OCI-LY3 (cell line): ENCODE data around the gene ZNF17.
A peak's percentile ranks its signal among the peaks of the same experiment; 100 is the strongest.

ENCODE experiments used
- H2AFZ ChIP-seq: fragments of 200-600, 300-600 bp; shearing (Covaris generic); 2 replicates; pipeline ENCODE4 v1.6.0; 2014; ENCODE audit warnings: antibody characterized with exemption, low read depth, low read length
- H3K27ac ChIP-seq: fragments of 200-600, 300-600 bp; sonication (generic); 2 replicates; pipeline ENCODE4 v1.5.1; 2014; ENCODE audit warnings: mild to moderate bottlenecking, low read length, moderate library complexity, mixed read lengths
- H3K27me3 ChIP-seq: fragments of 200-600, 300-600 bp; sonication (generic); 2 replicates; pipeline ENCODE4 v1.6.1; 2014; ENCODE audit warnings: low read depth, low read length, mixed read lengths
- H3K36me3 ChIP-seq: fragments of 200-600, 300-600 bp; sonication (generic); replicated peaks from 2 replicates; pipeline ENCODE3; 2014; ENCODE audit warnings: low read depth, low read length, mixed read lengths
- H3K4me1 ChIP-seq: fragments of 300-600, 200-600 bp; sonication (generic); 2 replicates; pipeline ENCODE4 v1.6.1; 2014; ENCODE audit warnings: low read length, mixed read lengths
- H3K4me2 ChIP-seq: fragments of 200-600, 300-600 bp; sonication (generic); 2 replicates; pipeline ENCODE4 v1.6.1; 2014; ENCODE audit warnings: low read length, mixed read lengths
- H3K4me3 ChIP-seq: fragments of 300-600, 200-600 bp; sonication (generic); 2 replicates; pipeline ENCODE4 v1.5.1; 2014; ENCODE audit warnings: antibody characterized with exemption, mild to moderate bottlenecking, low read length, moderate library complexity
- H3K79me2 ChIP-seq: fragments of 300-600, 200-600 bp; shearing (Covaris generic); 2 replicates; pipeline ENCODE4 v1.6.1; 2014; ENCODE audit warnings: mild to moderate bottlenecking, low read length, mixed read lengths
- H3K9ac ChIP-seq: fragments of 300-600, 200-600 bp; shearing (Covaris generic); 2 replicates; pipeline ENCODE4 v1.6.0; 2014; ENCODE audit warnings: mild to moderate bottlenecking, low read length, moderate library complexity
- H3K9me3 ChIP-seq: fragments of 200-600, 300-600 bp; shearing (Covaris generic); 2 replicates; pipeline ENCODE4 v1.6.1; 2014; ENCODE audit warnings: low read length, mixed read lengths; ENCODE audit not compliant: insufficient read depth
- H4K20me1 ChIP-seq: fragments of 200-600, 300-600 bp; sonication (generic); 2 replicates; pipeline ENCODE4 v1.6.1; 2016; ENCODE audit warnings: low read length, mixed read lengths; ENCODE audit not compliant: insufficient read depth
- EZH2phosphoT487 ChIP-seq: fragments of 200-600 bp; shearing (Covaris generic); IDR thresholded peaks from 2 replicates; pipeline ENCODE4 v1.6.1; 2018; ENCODE audit warnings: antibody characterized with exemption, mixed run types, low read depth
- TF ChIP-seq, protein P1 (sequence below): fragments of 200-600, 300-600 bp; sonication (generic); IDR thresholded peaks from 2 replicates; pipeline ENCODE4 v1.5.1; 2014; ENCODE audit warnings: antibody characterized with exemption, low read length, low read depth

The ZNF17 gene

DNA sequence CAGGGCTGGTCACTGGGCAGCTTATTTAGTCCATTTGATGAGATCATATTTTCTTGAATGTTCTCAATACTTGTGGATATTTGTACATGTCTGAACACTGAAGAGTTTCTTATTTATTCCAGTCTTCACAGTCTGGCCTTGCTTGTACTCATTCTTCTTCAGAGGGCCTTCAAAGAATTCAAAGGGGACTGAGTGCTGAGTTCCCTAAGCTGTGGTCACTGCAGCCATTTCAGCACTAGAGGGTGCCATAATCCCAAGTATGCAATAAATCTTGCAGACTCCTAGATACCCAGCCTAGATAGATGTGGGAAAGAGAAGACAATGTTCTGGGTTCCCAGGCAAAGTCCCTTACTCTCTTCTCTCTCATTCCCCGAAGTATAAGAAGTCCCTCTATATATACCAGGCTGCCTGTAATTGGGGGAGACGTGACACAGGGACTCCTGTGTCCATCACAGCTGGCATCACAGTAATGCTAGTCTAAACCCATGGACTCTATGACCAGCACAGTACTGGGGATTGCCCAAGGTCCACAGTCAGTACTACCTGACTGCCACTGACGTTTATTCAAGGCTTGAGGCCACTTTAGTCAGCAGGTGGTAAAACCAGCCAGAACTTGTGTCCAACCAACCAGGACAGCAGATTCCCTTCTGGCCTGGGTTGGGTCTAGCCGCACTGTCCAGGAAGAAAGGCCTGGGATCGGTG lies 54.9 kb downstream of the ZNF17 start:
- no peak overlapping the region for H2AFZ ChIP-seq
- TF ChIP-seq EZH2phosphoT487: no peak
- TF ChIP-seq, protein P1, sequence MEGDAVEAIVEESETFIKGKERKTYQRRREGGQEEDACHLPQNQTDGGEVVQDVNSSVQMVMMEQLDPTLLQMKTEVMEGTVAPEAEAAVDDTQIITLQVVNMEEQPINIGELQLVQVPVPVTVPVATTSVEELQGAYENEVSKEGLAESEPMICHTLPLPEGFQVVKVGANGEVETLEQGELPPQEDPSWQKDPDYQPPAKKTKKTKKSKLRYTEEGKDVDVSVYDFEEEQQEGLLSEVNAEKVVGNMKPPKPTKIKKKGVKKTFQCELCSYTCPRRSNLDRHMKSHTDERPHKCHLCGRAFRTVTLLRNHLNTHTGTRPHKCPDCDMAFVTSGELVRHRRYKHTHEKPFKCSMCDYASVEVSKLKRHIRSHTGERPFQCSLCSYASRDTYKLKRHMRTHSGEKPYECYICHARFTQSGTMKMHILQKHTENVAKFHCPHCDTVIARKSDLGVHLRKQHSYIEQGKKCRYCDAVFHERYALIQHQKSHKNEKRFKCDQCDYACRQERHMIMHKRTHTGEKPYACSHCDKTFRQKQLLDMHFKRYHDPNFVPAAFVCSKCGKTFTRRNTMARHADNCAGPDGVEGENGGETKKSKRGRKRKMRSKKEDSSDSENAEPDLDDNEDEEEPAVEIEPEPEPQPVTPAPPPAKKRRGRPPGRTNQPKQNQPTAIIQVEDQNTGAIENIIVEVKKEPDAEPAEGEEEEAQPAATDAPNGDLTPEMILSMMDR: peak; percentile 91
- H3K79me2 ChIP-seq: 0 out of 2 replicates have a peak, but pooled peaks cover 4% of the 10 kb centered on the region
- H3K27me3 ChIP-seq: no peaks in the 10 kb centered on the region
- H3K27ac ChIP-seq: no peak overlapping the region
- H3K4me1 ChIP-seq: no peaks in the 10 kb centered on the region
- H3K36me3 ChIP-seq: peaks cover 20% of the 10 kb centered on the region
- no peak overlapping the region for H3K9ac ChIP-seq
- H3K4me2 ChIP-seq: no peak overlapping the region
- H3K9me3 ChIP-seq: peaks cover 13% of the 10 kb centered on the region; the same call in 1 of the 2 replicates
- H3K4me3 ChIP-seq: no peak overlapping the region
- no peaks in the 10 kb centered on the region for H4K20me1 ChIP-seq

DNA sequence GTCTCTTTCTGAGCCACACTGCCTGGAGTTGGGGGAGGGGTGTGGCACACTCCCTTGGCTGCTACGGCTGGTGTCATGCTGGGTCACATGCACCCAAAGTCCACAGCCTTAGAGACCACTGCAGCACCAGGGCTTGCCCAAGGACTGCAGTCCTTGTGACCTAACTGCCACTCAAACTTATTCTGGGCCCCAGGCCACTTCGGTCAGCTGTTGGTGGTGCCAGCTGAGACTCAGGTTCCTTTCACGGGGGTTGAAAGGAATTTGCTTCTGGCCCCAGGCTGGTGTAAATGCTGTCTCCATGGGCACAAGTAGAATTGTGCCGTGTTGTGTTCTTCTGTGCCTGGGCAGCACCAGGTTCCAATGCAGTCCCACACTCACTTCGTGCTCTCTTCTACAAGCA lies 55.5 kb downstream of the ZNF17 start:
- no peaks in the 10 kb centered on the region for H4K20me1 ChIP-seq
- no peak overlapping the region for H2AFZ ChIP-seq
- H3K4me2 ChIP-seq: no peak overlapping the region
- H3K27me3 ChIP-seq: no peaks in the 10 kb centered on the region
- no peak overlapping the region for H3K27ac ChIP-seq
- TF ChIP-seq, protein P1: no peak
- no peak for TF ChIP-seq EZH2phosphoT487
- H3K79me2 ChIP-seq: 0 out of 2 replicates have a peak, but pooled peaks cover 4% of the 10 kb centered on the region
- H3K4me1 ChIP-seq: no peaks in the 10 kb centered on the region
- peaks cover 17% of the 10 kb centered on the region; the same call in 1 of the 2 replicates for H3K9me3 ChIP-seq
- peaks cover 26% of the 10 kb centered on the region for H3K36me3 ChIP-seq
- no peak overlapping the region for H3K9ac ChIP-seq
- no peak overlapping the region for H3K4me3 ChIP-seq
